NB4 (cell line): ENCODE data around the gene LUZP2.

Source experiments
- MYC ChIP-seq: IDR thresholded peaks from 2 replicates; pipeline ENCODE4 v1.6.1; 2011; ENCODE audit warnings: low read depth, low read length
- POLR2A ChIP-seq: IDR thresholded peaks from 2 replicates; pipeline ENCODE4 v1.6.1; 2011; ENCODE audit warnings: mild to moderate bottlenecking; ENCODE audit not compliant: insufficient read length; ENCODE audit errors: extremely low read depth
- TF ChIP-seq, protein P1 (sequence below): IDR thresholded peaks from one replicate; pipeline ENCODE4 v1.5.1; 2012; ENCODE audit warnings: low read depth, low read length
- TF ChIP-seq, protein P2 (sequence below): IDR thresholded peaks from 2 replicates; pipeline ENCODE4 v1.6.1; 2011; ENCODE audit warnings: low read depth, low read length

DNA sequence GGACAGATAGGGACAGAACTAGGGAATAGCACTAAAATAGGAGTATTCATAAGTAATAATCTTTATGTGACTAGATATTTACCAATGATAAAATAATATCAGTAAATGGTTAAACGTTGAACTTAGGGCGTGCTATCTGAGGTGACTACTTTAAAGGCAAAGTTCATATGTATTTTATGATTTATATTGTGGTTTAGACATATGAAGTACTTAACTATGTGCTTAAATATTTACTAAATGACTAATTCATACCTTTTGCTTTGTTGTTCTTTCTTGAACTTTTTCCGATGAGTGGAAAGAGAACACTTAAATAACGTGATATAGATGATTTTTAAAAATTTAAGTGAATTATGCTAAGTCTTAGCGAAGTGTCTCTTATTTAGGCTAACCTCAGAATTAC is 14.7 kb downstream of the LUZP2 start:
- TF ChIP-seq, protein P1, sequence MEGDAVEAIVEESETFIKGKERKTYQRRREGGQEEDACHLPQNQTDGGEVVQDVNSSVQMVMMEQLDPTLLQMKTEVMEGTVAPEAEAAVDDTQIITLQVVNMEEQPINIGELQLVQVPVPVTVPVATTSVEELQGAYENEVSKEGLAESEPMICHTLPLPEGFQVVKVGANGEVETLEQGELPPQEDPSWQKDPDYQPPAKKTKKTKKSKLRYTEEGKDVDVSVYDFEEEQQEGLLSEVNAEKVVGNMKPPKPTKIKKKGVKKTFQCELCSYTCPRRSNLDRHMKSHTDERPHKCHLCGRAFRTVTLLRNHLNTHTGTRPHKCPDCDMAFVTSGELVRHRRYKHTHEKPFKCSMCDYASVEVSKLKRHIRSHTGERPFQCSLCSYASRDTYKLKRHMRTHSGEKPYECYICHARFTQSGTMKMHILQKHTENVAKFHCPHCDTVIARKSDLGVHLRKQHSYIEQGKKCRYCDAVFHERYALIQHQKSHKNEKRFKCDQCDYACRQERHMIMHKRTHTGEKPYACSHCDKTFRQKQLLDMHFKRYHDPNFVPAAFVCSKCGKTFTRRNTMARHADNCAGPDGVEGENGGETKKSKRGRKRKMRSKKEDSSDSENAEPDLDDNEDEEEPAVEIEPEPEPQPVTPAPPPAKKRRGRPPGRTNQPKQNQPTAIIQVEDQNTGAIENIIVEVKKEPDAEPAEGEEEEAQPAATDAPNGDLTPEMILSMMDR: no peak
- TF ChIP-seq, protein P2, sequence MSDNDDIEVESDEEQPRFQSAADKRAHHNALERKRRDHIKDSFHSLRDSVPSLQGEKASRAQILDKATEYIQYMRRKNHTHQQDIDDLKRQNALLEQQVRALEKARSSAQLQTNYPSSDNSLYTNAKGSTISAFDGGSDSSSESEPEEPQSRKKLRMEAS: no peak
- TF ChIP-seq POLR2A: no peak
- no peak for TF ChIP-seq MYC
